ENCODE results near the gene JHY. TPM values are rescaled to one million over a fixed set of nuclear protein-coding genes. Genes with fewer than 3 reads are reported as not detected.
A peak's percentile ranks its signal among the peaks of the same experiment; 100 is the strongest.

The JHY gene
- total RNA-seq, 2 experiments from 2014 or later = 1.5 to 1.6 TPM

DNA sequence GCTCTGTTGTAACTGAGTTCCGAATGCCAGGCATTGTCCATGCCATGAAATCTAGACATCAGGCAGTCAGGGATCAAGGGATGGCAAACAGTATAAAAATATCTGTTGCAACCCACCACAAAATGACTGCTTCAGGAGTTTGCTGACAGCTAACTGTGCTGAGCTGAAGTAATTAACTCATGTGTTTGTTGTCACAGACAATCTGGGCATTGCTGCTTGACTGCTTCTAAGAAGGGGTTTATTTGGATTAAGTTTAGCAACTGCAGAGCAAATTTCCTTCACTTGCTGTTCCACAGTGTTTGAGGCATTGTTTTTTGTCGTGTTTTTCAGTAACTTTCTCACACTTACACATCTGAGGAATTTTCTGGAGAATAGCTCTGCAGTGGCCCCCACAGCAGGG is 68.7 kb downstream of the JHY start:
- ATAC-seq = no peak
- H3K4me1 Mint-ChIP-seq (ENCODE audit: low read depth) = peaks cover 4% of the 10 kb centered on the region
- no peak overlapping the region for H3K27ac Mint-ChIP-seq
- CTCF ChIA-PET = interaction anchor here (0.9 to 2.6 kb wide), 2 partner anchors 71 to 88 kb away, joined by 3 to 10 read pairs; no protein-coding TSS in a partner anchor
- POLR2A ChIA-PET = interaction anchor here (0.6 kb wide), 1 partner anchor 74 kb away, joined by 3 read pairs; no protein-coding TSS in a partner anchor
- H3K27me3 Mint-ChIP-seq (ENCODE audit: low read depth) = no peaks in the 10 kb centered on the region
- no peak for DNase-seq
- H3K9me3 Mint-ChIP-seq (ENCODE audit: insufficient read depth) = no peaks in the 10 kb centered on the region
- H3K4me3 Mint-ChIP-seq = no peak overlapping the region
- H3K36me3 Mint-ChIP-seq (ENCODE audit: low read depth) = no peaks in the 10 kb centered on the region

DNA sequence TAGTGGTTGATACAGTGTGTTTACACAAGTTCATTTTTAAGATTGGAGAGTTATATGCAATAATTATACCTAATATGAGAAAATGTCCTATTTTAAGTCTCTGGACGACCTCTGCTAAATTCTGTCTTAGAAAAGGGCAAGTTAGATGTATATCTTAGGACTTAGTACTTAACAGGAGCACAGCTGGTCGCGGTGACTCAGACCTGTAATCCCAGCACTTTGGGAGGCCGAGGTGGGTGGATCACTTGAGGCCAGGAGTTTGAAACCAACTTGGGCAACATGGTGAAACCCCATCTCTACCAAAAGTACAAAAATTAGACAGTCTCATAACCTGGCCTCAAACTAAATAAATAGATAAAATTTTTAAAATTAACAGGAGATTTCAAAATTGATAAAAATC is 71.9 kb downstream of the JHY start:
- CTCF ChIA-PET = interaction anchor here (1.3 to 1.8 kb wide), 2 partner anchors 66 to 69 kb away, joined by 4 to 6 read pairs; no protein-coding TSS in a partner anchor
- Mint-ChIP-seq H3K27ac (no peak overlapping the region), H3K36me3 (ENCODE audit: low read depth) (no peaks in the 10 kb centered on the region), H3K27me3 (ENCODE audit: low read depth) (peaks cover 2% of the 10 kb centered on the region), H3K9me3 (ENCODE audit: insufficient read depth) (no peaks in the 10 kb centered on the region), H3K4me1 (ENCODE audit: low read depth) (no peaks in the 10 kb centered on the region), H3K4me3 (no peak overlapping the region)
- no peak for DNase-seq
- ATAC-seq = no peak
- POLR2A ChIA-PET = no interaction called here

DNA sequence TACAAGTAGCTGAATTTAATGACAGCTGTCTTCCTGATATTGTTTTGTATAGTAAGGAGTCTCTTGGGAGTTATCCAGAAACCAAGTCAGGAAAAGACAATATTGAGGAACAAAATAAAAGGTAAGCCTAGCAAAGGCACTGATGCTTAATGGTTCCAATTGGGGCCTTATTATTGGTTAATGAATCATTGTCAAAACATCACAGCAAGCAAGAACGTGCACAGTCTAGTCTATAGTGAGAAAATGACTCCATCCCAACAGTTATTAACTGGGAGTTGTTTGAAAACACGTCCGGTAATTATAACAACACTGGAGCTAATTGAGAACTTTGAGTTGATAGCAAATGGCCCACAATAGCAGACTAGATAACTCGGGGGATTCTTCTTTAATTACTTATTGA is 81.4 kb downstream of the JHY start:
- ChIA-PET POLR2A (no interaction called here), CTCF (no interaction called here)
- no peak for DNase-seq
- Mint-ChIP-seq H3K4me1 (ENCODE audit: low read depth) (no peaks in the 10 kb centered on the region), H3K4me3 (no peak overlapping the region), H3K9me3 (ENCODE audit: insufficient read depth) (no peaks in the 10 kb centered on the region), H3K27ac (no peak overlapping the region), H3K36me3 (ENCODE audit: low read depth) (no peaks in the 10 kb centered on the region), H3K27me3 (ENCODE audit: low read depth) (peaks cover 37% of the 10 kb centered on the region)
- no peak for ATAC-seq

DNA sequence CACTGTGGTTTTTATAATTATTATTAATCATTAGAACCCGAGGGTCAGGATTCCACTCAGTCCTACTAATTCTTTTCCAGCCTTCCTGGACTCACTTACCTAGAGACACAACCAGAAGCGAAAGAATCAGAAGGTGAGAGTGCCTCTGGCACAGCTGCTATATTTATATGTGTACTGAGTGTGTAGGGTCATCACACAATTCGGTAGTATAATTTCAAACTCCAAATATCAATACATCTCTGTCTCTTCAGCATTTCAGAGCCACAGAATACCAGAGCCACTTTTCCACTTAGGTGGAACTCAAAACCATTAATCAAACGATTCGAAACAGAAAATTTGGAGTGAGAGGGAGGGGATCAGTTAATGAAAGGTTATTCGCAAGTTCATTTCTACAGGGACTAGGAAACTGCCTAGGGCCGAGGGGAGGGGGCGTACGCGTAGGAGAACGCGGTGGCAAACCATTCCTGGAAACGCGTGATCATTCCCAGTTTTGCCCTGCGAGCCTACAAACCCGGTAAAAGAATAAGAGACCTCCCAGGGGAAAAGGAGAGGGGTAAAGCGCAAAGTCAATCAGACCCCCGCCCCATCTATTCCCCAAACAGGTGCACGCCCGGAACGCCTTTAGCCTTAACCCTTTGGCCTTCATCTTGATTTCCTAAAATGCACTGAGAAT is 93.6 kb downstream of the JHY start:
- peaks cover 5% of the 10 kb centered on the region for H3K36me3 Mint-ChIP-seq (ENCODE audit: low read depth)
- peaks cover 14% of the 10 kb centered on the region for H3K4me1 Mint-ChIP-seq (ENCODE audit: low read depth)
- no peaks in the 10 kb centered on the region for H3K9me3 Mint-ChIP-seq (ENCODE audit: insufficient read depth)
- no peak overlapping the region for H3K4me3 Mint-ChIP-seq
- peaks cover 77% of the 10 kb centered on the region for H3K27me3 Mint-ChIP-seq (ENCODE audit: low read depth)
- ChIA-PET CTCF (no interaction called here), POLR2A (no interaction called here)
- DNase-seq (no peak), ATAC-seq (no peak)
- H3K27ac Mint-ChIP-seq = no peak overlapping the region

DNA sequence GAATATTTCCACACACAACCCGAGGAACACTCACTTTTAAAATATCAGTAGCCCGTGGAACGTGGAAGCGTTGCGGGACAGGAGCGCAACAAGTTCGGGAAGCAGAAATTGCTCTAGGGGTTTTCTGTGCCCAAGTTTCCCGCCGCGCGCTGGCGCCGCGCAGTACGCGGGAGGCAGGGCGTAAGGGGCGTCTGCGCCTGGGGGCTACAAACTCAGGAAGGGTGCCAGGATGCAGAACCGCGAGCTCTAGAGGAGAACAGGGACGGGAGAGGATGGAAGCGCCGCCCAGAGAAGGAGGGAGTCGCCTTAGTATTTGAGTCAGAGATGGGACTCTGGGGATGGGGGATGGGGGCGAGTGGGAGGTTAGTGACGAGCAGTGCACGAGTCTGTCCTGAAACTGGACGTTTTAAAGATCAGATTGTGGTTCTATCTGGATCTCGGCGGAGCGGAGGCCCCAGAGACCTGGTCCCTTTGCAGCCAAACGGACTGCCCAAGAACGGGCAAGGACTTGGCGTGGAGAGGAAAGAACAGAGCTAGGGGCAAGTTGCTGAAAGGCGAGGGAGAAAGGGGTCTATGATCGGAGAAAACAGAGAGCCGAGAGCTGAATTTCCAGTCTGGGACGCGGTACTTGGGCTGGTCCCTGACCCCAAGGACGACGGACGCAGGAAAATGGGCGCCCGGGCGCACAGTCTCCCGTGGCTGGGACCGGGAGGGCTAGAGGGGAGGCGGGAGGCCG is 94.3 kb downstream of the JHY start:
- ATAC-seq (no peak), DNase-seq (no peak)
- no peaks in the 10 kb centered on the region for H3K9me3 Mint-ChIP-seq (ENCODE audit: insufficient read depth)
- H3K27me3 Mint-ChIP-seq (ENCODE audit: low read depth) = peaks cover 82% of the 10 kb centered on the region
- H3K4me3 Mint-ChIP-seq = no peak overlapping the region
- peaks cover 18% of the 10 kb centered on the region for H3K4me1 Mint-ChIP-seq (ENCODE audit: low read depth)
- ChIA-PET CTCF (no interaction called here), POLR2A (no interaction called here)
- H3K36me3 Mint-ChIP-seq (ENCODE audit: low read depth) = peaks cover 5% of the 10 kb centered on the region
- H3K27ac Mint-ChIP-seq = peak overlapping the region; percentile 68

DNA sequence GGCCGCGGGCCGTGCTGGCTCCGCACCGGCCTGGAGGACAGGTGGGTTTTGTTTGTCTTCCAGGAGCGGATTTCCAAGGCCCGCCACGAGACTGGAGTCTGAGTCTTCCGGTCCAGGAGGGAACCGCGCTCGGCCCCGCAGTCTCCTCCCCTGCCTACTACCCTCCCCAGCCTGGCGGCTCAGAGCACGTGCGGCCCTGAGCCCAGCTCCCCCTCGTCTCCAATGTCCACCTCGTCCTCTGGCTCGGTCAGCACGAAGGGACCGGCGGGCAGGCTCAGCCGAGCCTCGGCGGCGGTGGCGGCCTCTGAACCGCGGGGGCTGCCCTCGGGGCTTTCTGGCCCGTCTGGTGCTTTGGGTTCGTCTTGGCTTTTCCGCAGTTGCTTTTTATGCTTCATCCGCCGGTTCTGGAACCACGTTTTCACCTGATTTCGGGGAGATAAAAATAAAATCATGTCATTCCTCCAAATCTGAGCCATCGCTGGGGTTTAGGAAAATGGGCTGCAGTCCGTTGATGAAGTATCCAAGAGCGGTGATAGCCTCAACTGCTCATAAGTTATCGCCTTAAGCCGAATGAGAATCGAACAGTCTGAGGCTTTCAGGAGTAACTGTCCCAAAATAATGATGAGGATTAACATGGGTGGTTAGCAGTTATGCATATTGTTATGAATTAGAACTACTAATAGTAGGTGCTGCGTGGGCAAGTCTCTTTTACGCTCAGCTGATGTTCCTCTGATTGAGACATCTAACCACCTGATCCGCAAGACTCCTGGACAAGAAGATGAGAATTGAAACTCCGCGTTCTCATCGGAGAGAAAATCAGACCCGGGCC is 95.1 kb downstream of the JHY start:
- Mint-ChIP-seq H3K27me3 (ENCODE audit: low read depth) (peaks cover 85% of the 10 kb centered on the region), H3K9me3 (ENCODE audit: insufficient read depth) (no peaks in the 10 kb centered on the region), H3K4me3 (no peak overlapping the region), H3K36me3 (ENCODE audit: low read depth) (peaks cover 5% of the 10 kb centered on the region), H3K27ac (peak overlapping the region; percentile 1), H3K4me1 (ENCODE audit: low read depth) (peaks cover 18% of the 10 kb centered on the region)
- CTCF ChIA-PET = no interaction called here
- no peak for ATAC-seq
- POLR2A ChIA-PET = no interaction called here
- DNase-seq = no peak

DNA sequence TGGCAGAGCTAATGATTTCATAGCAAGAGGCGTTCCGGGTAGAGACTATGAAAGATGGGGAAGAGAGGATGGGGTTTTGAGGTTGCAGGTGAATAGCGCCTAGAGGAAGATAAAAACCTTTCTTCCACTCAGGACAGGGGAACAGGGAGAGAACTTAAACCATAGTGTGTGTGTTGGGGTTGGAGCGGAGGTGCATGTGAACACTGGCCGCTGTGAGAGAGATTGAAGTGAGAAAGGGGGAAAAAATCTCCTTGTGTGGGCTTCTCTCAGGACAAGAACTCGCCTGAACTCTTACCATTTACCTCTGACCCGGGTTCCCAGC is 95.7 kb downstream of the JHY start:
- DNase-seq = no peak
- Mint-ChIP-seq H3K27me3 (ENCODE audit: low read depth) (peaks cover 89% of the 10 kb centered on the region), H3K27ac (peak overlapping the region; percentile 1), H3K9me3 (ENCODE audit: insufficient read depth) (no peaks in the 10 kb centered on the region), H3K4me3 (no peak overlapping the region), H3K36me3 (ENCODE audit: low read depth) (peaks cover 5% of the 10 kb centered on the region), H3K4me1 (ENCODE audit: low read depth) (peaks cover 23% of the 10 kb centered on the region)
- ChIA-PET POLR2A (no interaction called here), CTCF (no interaction called here)
- ATAC-seq = no peak

DNA sequence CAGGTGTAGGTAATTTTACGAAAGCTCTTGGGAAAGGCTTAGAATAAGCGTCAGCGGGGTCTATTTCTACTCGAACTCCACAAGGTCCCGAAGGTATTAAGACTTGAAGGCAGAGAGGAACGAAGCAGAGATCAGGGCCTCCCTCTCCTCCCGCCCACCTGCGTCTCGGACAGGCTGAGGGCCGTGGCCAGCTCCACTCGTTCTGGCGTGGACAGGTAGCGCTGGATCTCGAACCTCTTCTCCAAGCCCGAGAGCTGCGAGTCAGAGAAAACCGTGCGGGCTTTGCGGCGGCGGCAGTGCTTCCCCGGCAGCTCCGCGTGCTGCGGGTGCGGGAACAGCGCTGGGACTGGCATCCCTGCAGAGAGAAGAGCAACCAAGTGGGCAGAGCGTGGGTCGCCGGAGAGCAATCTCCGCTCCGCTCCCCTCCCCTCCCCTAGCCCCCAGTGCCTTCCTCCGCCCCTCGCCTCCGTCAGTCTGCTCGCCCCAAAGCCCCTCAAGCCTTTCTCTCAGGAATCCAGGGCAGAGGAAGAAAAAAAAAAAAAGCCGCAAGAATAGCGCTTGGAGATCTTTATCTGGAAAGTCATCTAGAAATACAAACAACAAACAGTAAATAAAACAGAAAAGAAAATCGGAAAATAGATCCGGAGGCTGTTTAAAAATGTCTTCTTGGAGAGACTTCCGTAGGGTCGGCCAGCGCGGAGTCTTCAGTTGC is 96.7 kb downstream of the JHY start:
- Mint-ChIP-seq H3K27me3 (ENCODE audit: low read depth) (peaks cover 89% of the 10 kb centered on the region), H3K27ac (no peak overlapping the region), H3K36me3 (ENCODE audit: low read depth) (peaks cover 5% of the 10 kb centered on the region), H3K9me3 (ENCODE audit: insufficient read depth) (no peaks in the 10 kb centered on the region), H3K4me3 (no peak overlapping the region), H3K4me1 (ENCODE audit: low read depth) (peaks cover 30% of the 10 kb centered on the region)
- ATAC-seq (no peak), DNase-seq (no peak)
- CTCF ChIA-PET = no interaction called here
- POLR2A ChIA-PET = no interaction called here

DNA sequence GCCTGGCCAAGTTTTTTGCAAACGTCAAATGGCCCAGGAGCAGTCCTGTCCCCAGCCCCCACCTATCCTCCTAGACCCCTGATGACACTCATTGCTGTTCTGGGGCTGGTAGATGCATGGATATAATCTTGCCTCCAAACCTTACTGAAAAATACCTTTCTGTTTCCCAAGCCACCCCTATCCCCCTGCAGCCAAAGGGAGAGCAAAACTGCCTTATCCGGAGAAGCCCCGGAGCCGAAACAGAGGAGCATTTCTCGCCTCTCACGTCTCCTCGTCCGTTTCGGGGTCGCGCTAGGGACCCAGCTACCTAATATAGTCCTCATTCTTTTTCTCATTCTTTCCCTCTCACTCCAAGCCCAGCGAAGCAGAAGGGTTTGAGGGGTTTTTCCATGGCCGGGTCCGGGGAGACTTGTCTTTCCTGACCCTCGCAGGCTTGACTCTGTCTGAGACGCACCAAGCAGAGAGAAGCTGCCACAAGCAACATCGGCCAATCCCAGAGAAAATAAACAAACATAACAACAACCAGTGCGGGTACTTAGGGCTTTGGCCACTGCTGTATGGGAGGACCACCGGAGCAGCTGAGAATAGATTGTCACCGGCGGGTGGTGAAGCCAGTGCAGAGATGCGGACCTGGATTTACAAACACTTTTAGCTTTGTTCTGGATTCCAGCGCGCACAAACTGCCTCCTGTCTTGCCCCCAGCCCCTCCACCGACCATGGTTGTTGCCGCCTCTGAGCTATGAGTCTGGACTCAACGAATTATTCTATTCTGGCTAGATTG is 97.4 kb downstream of the JHY start:
- Mint-ChIP-seq H3K9me3 (ENCODE audit: insufficient read depth) (no peaks in the 10 kb centered on the region), H3K4me3 (no peak overlapping the region), H3K27ac (no peak overlapping the region), H3K36me3 (ENCODE audit: low read depth) (peaks cover 5% of the 10 kb centered on the region), H3K4me1 (ENCODE audit: low read depth) (peaks cover 32% of the 10 kb centered on the region), H3K27me3 (ENCODE audit: low read depth) (peaks cover 89% of the 10 kb centered on the region)
- POLR2A ChIA-PET = interaction anchor here (0.7 kb wide), 1 partner anchor 78 kb away, joined by 3 read pairs; no protein-coding TSS in a partner anchor
- DNase-seq (no peak), ATAC-seq (no peak)
- CTCF ChIA-PET = interaction anchor here (1.4 to 1.9 kb wide), 2 partner anchors 41 to 43 kb away, joined by 4 to 8 read pairs; no protein-coding TSS in a partner anchor

DNA sequence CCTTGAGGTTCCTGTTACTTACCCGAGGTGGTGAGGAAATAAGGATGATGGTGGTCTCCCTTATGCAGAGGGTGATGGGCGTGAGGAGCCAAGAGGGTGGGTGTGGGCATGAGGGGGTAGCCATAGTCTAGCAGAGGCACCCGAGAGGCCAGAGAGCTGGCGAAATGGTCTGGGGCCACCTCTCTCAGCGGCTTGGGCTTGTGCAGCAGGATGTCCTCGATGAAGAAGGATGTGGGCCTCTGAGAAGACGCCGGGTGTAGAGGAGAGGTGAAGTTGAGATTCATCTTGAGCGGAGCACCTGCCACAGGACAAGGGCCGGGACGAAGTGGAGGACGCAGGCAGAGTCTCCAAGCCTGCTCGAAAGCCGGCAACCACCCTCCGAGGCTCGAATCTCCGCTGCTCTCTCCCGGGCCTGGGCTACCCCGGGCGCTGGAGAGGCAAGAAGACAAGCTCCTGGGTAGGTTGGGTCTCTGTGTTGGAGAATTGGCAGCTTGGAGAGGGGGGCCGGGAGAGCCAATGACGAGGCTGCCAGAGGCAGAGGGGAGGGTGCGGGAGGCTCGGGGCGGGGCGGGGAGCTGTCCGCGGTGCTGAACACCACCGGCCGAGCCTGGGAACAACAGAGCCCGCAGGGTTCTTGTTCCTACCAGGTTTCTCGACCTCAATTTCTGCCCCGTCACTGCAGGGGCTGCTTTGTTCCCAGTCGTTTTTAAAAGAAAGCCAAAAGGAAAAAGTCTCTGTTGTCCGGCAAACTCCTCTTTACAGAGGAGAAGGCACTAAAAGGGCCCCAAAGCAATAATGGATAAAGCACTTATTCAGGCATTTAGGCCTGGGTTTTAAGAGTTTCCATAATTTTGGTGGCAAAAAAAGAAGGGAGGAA is 99.1 kb downstream of the JHY start, which contains the start of gene BSX:
TSS of gene BSX (minus strand) at position 447 of the 877 bp plus-strand sequence. CDS start at position 284, 163 bp downstream.
- CTCF ChIA-PET = interaction anchor here (1.9 kb wide), 1 partner anchor 39 kb away, joined by 8 read pairs; no protein-coding TSS in a partner anchor
- DNase-seq (peak; percentile 72), ATAC-seq (peak; percentile 74)
- POLR2A ChIA-PET = interaction anchor here (0.7 kb wide), 1 partner anchor 100 kb away, joined by 3 read pairs; no protein-coding TSS in a partner anchor
- peaks cover 5% of the 10 kb centered on the region for H3K36me3 Mint-ChIP-seq (ENCODE audit: low read depth)
- no peak within 1 kb of the TSS for H3K27ac Mint-ChIP-seq
- H3K27me3 Mint-ChIP-seq (ENCODE audit: low read depth) = peaks cover 87% of the 10 kb centered on the region
- peaks cover 31% of the 10 kb centered on the region for H3K4me1 Mint-ChIP-seq (ENCODE audit: low read depth)
- no peaks in the 10 kb centered on the region for H3K9me3 Mint-ChIP-seq (ENCODE audit: insufficient read depth)
- H3K4me3 Mint-ChIP-seq = no peak within 1 kb of the TSS

Data from activated CD8-positive, alpha-beta T cell treated with anti-CD3 and anti-CD28 coated beads, Interleukin-2, amount 10 ng/mL, durations not matched to agents 7 days and 5 days (primary cell).